Measurements from ENCODE around the gene NEK6.
A peak's percentile ranks its signal among the peaks of the same experiment; 100 is the strongest.

The NEK6 gene

DNA sequence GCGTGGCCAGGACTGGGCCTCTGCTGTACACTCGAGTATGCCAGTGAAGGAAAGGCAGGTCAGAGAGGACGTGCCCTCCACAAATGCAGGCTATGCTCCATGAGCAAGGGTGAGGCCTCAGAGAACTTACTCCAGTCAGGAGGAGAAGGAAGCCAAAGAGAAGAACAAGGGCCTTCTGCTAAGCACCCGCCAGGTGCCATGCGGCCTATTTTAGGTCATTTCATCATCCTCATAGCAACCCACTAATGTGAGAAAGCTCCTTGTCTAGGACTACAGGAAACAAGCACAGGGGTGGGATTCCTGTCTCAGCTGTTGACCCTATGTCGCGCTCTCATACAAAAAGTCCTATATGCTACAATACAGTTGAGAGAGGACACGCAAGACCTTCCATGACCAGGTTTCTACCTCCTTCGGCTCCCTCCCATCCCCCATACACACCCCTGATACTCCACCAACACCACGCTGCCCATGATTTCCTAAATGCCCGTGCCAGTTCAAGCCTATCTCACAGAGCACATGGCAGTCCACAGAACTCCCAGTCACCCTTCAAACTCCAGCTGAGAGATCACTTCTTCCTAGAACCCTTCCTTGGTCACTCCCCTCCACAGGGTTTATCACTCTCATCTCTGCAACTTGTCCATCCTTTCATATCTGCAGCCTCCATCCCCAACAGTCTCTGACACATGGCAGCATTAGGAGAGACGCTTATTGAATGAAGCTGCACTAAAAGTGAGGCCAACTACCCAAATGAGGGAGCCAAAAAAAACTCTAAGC is 130.7 kb downstream of the NEK6 start:
- TF ChIP-seq, protein P1, sequence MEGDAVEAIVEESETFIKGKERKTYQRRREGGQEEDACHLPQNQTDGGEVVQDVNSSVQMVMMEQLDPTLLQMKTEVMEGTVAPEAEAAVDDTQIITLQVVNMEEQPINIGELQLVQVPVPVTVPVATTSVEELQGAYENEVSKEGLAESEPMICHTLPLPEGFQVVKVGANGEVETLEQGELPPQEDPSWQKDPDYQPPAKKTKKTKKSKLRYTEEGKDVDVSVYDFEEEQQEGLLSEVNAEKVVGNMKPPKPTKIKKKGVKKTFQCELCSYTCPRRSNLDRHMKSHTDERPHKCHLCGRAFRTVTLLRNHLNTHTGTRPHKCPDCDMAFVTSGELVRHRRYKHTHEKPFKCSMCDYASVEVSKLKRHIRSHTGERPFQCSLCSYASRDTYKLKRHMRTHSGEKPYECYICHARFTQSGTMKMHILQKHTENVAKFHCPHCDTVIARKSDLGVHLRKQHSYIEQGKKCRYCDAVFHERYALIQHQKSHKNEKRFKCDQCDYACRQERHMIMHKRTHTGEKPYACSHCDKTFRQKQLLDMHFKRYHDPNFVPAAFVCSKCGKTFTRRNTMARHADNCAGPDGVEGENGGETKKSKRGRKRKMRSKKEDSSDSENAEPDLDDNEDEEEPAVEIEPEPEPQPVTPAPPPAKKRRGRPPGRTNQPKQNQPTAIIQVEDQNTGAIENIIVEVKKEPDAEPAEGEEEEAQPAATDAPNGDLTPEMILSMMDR (IDR thresholded peaks at IDR 0.05): no peak
- no peak for TF ChIP-seq ZFX (IDR thresholded peaks at IDR 0.05; ENCODE audit: borderline replicate concordance)
- H3K27ac ChIP-seq: no peak overlapping the region

GRCh38 chr9:124389146-124389939 is 131.6 kb downstream of the NEK6 start:
- TF ChIP-seq, protein P1 (IDR thresholded peaks at IDR 0.05): no peak
- no peak for TF ChIP-seq ZFX (IDR thresholded peaks at IDR 0.05; ENCODE audit: borderline replicate concordance)

DNA sequence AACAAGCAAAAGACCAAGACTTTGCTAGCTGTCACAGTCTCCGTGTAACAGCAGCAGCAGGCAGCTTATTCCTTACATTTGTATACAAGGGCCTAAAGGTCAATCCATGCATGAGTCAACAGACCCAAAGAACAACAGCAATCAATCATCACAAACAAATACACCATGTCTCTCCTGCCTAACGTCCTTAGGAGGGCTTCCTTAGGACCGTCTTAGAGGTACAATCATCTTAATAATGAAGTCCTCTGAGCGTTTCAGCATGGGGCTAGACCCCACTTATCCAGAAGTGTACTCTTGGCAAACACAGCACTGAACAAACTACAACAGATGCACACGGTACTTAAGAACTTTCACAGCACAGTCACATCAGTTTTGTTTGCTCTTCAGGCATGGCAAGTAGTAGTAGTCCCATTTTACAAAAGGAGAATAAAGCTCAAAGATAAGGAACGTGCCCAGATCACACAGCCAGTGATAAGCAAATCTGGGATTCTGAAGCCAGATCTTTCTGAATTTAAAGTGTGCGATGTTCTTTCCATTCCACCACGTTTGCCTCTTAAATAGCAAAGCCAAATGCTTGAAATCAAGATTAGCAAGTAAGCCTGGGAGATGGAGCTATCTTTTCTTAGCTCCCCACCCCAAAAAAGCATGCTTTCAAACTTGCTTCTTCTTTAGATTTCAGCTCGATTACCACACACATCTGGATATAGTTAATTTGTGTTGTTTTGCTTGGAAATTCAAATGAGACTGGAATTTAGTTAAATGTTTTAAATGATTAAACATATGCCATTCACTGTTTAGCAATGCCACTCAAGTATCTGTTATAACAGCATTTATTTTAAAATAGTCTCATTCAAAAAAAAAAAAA is 133.3 kb downstream of the NEK6 start:
- H3K27ac ChIP-seq: peak overlapping the region; percentile 29
- TF ChIP-seq, protein P1 (IDR thresholded peaks at IDR 0.05): no peak
- TF ChIP-seq ZFX (IDR thresholded peaks at IDR 0.05; ENCODE audit: borderline replicate concordance): no peak

More at GRCh38 chr9:124389146-124389939, 131.6 kb downstream of the NEK6 start:
- no peak overlapping the region for H3K27ac ChIP-seq

- no peak for TF ChIP-seq ZFX (IDR thresholded peaks at IDR 0.05; ENCODE audit: borderline replicate concordance)
- TF ChIP-seq, protein P1 (IDR thresholded peaks at IDR 0.05): no peak
- no peak overlapping the region for H3K27ac ChIP-seq
Observed at GRCh38 chr9:124392254-124392870, 134.6 kb downstream of the NEK6 start.

DNA sequence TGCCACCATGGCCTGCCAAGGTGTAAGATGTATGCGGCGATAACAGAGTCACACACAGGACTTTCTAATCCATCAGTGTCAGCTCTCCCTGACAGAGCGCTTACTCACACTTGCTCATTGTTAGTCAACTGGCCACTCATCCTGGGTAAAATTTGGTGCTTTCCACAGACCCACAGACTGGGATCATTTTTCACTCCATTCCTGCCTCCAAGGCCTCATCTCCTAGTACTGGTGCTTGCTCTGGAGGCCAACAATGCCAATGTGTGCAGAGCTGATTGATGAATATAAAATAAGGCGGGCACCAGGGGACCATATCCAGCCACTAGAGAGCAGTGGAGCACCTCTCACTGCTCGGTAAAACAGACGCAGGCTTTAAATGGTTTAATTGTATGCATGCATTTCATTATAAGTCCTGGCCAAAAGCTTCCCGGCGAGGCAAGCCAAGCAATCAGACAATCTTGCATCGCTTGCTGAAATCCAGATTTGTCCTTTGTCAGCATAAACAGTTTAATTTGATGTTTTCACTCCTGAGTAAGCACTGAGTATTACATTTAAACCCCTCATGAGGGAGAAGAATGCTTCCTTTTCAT is 135.2 kb downstream of the NEK6 start:
- TF ChIP-seq, protein P1 (IDR thresholded peaks at IDR 0.05): peak; percentile 35; the same call in 1 of the 2 replicates
- TF ChIP-seq ZFX (IDR thresholded peaks at IDR 0.05; ENCODE audit: borderline replicate concordance): no peak
- H3K27ac ChIP-seq: no peak overlapping the region

GRCh38 chr9:124394167-124394566 is 136.4 kb downstream of the NEK6 start:
- no peak overlapping the region for H3K27ac ChIP-seq

More at GRCh38 chr9:124394167-124394566, 136.4 kb downstream of the NEK6 start:
- TF ChIP-seq, protein P1 (IDR thresholded peaks at IDR 0.05): no peak
- TF ChIP-seq ZFX (IDR thresholded peaks at IDR 0.05; ENCODE audit: borderline replicate concordance): no peak

All from 22Rv1 (cell line).